NT2/D1 (cell line): ENCODE measurements around the gene FBXW11.

Experiments used
- DNase-seq: peaks from one replicate; pipeline ENCODE4 v3.0.0-alpha.2; 2011; ENCODE audit warnings: low read depth, low spot score
- H3K27me3 ChIP-seq: 2 replicates; pipeline ENCODE4 v1.6.0; 2011; ENCODE audit warnings: mild to moderate bottlenecking; ENCODE audit not compliant: insufficient read length, insufficient read depth
- H3K36me3 ChIP-seq: 2 replicates; pipeline ENCODE4 v1.6.1; 2011; ENCODE audit warnings: mild to moderate bottlenecking, low read length, mixed read lengths; ENCODE audit not compliant: insufficient read depth, insufficient read length
- H3K4me1 ChIP-seq: 2 replicates; pipeline ENCODE4 v1.5.1; 2011; ENCODE audit not compliant: insufficient read depth, insufficient read length
- H3K4me3 ChIP-seq: 2 replicates; pipeline ENCODE4 v1.5.1; 2011; ENCODE audit warnings: low read depth; ENCODE audit not compliant: insufficient read length
- H3K9ac ChIP-seq: 2 replicates; pipeline ENCODE4 v1.6.0; 2011; ENCODE audit warnings: low read depth; ENCODE audit not compliant: insufficient read length
- H3K9me3 ChIP-seq: 2 replicates; pipeline ENCODE4 v1.5.1; 2011; ENCODE audit warnings: mild to moderate bottlenecking, low read length; ENCODE audit not compliant: insufficient read depth
- SUZ12 ChIP-seq: IDR thresholded peaks from 2 replicates; pipeline ENCODE4 v1.6.1; 2011; ENCODE audit not compliant: insufficient read length, insufficient read depth; ENCODE audit errors: extremely low read depth
- YY1 ChIP-seq: IDR thresholded peaks from 2 replicates; pipeline ENCODE4 v1.6.1; 2011; ENCODE audit not compliant: insufficient read length, insufficient read depth
- ZNF274 ChIP-seq: IDR thresholded peaks from 2 replicates; pipeline ENCODE4 v1.6.1; 2011; ENCODE audit warnings: mild to moderate bottlenecking, low read depth, low read length

FBXW11 gene

DNA sequence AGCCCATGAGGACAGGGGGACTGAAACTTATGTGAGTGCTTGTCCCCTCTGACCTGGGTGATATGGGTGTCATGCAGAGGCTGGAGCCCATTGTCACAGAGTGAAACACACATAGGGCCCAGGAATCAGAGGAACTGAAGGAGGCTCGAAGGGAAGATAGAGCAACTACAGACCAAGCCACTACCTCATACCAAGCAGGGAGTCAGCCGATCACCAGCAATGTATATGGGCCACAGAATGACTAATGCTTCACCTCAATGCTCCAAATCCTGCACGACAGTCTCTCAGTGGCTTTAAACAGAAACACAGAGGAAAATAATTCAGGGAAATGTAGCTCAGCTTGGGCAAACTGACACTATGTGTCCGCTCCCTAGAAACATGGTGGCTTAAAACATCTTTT lies 8.9 kb upstream of the FBXW11 start:
- no peaks in the 10 kb centered on the region for H3K36me3 ChIP-seq
- H3K27me3 ChIP-seq: no peaks in the 10 kb centered on the region
- no peak overlapping the region for H3K9ac ChIP-seq
- H3K9me3 ChIP-seq: no peaks in the 10 kb centered on the region
- no peak overlapping the region for H3K4me3 ChIP-seq
- H3K4me1 ChIP-seq: no peaks in the 10 kb centered on the region
- DNase-seq: no peak
- TF ChIP-seq ZNF274 (no peak), YY1 (no peak), SUZ12 (no peak)

DNA sequence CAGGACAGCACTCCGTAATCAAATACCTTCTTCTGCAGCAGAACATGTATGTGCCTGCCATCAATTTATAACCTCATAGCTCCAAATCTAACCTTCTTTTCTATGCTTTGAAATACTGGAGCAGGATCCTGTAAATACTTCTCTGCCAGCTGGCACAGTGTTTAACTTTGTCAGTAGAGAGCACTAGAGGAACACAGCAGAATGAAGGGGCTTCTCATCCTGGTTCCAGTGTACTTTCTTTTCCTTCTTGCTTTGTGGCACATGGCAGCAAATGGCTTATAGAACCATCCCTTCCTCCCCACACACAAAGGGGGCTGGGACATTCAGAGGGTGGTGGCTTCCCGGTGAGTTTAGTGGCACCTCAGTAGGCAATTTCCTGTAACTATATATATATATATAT lies 3.8 kb upstream of the FBXW11 start:
- TF ChIP-seq SUZ12: no peak
- no peak for TF ChIP-seq YY1
- no peak for TF ChIP-seq ZNF274
- no peak overlapping the region for H3K9ac ChIP-seq
- H3K9me3 ChIP-seq: no peaks in the 10 kb centered on the region
- H3K36me3 ChIP-seq: no peaks in the 10 kb centered on the region
- no peaks in the 10 kb centered on the region for H3K27me3 ChIP-seq
- no peak overlapping the region for H3K4me3 ChIP-seq
- no peaks in the 10 kb centered on the region for H3K4me1 ChIP-seq
- no peak for DNase-seq

DNA sequence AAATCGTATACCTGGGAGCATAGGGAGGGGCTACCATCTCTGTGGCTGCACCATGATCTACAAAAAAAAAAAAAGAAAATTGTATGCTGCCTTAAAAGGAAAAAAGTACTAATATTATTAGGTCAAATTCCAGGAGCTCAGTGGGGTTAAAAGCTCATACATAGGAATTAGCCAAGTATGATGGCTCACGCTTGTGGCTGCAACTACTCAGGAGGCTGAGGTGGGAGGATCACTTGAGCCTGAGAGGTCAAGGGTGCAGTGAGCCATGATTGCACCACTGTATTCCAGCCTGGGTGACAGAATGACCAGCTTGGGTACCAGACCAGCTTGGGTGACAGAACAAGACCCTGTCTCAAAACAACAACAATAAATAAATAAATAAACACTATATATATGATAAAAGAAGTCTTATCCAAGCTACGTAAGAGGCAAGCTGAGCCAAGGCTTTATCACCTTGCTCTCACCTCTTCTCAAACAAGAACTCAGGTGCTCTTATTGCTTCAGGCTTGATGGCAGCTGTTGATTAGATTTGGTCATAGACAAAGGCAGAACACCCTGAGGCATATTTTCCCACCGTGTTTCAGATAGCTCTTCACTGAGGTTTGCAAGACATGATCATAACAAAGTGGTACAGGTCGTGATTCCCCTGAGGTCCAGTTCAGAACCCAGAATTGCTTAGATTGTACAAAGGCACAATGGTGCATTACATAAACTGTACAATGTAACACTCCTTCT lies 3.3 kb upstream of the FBXW11 start:
- Histone ChIP-seq H3K9ac (peak overlapping the region; percentile 26), H3K9me3 (no peaks in the 10 kb centered on the region), H3K36me3 (no peaks in the 10 kb centered on the region), H3K27me3 (no peaks in the 10 kb centered on the region), H3K4me1 (no peaks in the 10 kb centered on the region), H3K4me3 (peak overlapping the region; percentile 2)
- DNase-seq: no peak
- TF ChIP-seq SUZ12: no peak
- no peak for TF ChIP-seq YY1
- no peak for TF ChIP-seq ZNF274

- DNase-seq: peak; percentile 62
- Histone ChIP-seq H3K36me3 (no peaks in the 10 kb centered on the region), H3K27me3 (no peaks in the 10 kb centered on the region), H3K4me3 (no peak overlapping the region), H3K9ac (no peak overlapping the region), H3K4me1 (no peaks in the 10 kb centered on the region), H3K9me3 (no peaks in the 10 kb centered on the region)
- no peak for TF ChIP-seq SUZ12
- TF ChIP-seq YY1: no peak
- TF ChIP-seq ZNF274: no peak
Observed at GRCh38 chr5:172008689-172009141, 2.3 kb upstream of the FBXW11 start.

GRCh38 chr5:172008111-172008455 lies 1.6 kb upstream of the FBXW11 start:
- Histone ChIP-seq H3K4me3 (peak overlapping the region; percentile 94), H3K36me3 (no peaks in the 10 kb centered on the region), H3K9ac (peak overlapping the region; percentile 98), H3K9me3 (no peaks in the 10 kb centered on the region), H3K4me1 (peaks cover under 1% of the 10 kb centered on the region), H3K27me3 (no peaks in the 10 kb centered on the region)
- no peak for TF ChIP-seq ZNF274
- DNase-seq: no peak

DNA sequence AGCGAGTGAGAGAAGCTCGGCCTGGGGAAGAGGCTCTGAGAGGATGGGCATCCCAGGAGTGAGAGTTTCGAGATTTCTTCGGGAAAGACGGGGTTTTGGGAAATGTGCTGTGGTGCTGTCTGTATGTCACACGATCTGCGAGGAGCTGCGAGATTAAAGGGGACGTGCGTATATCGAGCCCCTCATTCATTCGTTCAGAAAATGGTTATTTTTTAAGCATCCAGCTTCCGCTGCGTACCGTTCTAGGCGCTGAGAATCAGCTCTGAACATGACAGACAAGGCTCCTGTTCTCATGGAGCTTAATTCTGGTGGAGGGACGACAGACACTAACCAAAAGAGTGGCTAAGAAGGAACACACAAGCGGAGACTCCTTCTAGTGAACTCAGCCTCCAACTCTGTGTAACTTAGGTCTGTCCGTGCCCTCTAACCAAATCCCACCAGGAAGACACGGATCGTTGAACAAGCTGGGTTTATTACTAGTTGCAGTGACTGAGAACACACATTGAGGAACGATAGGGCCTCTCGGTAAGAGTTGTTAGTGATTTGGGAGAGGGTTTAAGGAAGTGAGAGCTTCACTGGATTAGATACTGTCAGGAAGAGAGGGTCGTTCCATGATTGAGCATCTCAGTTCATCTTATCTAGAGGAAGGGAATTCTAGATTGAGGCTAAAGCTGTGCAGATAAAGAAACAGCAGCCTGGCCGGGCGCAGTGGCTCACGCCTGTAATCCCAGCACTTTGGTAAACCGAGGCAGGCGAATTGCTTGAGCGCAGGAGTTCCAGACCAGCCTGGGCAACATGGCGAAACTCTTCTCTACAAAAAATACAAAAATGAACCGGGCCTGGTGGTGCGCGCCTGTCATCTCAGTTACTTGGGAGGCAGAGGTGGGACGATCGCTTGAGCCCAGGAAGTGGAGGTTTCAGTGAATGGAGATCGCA lies 1.0 kb upstream of the FBXW11 start:
- H3K9ac ChIP-seq: peak overlapping the region; percentile 98
- peak overlapping the region; percentile 94 for H3K4me3 ChIP-seq
- peaks cover 2% of the 10 kb centered on the region for H3K4me1 ChIP-seq
- H3K27me3 ChIP-seq: no peaks in the 10 kb centered on the region
- no peaks in the 10 kb centered on the region for H3K36me3 ChIP-seq
- DNase-seq: no peak
- no peak for TF ChIP-seq SUZ12
- no peak for TF ChIP-seq YY1
- TF ChIP-seq ZNF274: no peak
- H3K9me3 ChIP-seq: no peaks in the 10 kb centered on the region

GRCh38 chr5:172005708-172006320 lies 624 bp downstream of the FBXW11 start:
- H3K27me3 ChIP-seq: no peaks in the 10 kb centered on the region
- H3K4me3 ChIP-seq: peak overlapping the region; percentile 94
- H3K9me3 ChIP-seq: no peaks in the 10 kb centered on the region
- no peak for DNase-seq
- H3K36me3 ChIP-seq: no peaks in the 10 kb centered on the region
- peaks cover 2% of the 10 kb centered on the region for H3K4me1 ChIP-seq
- TF ChIP-seq SUZ12 (no peak), ZNF274 (no peak), YY1 (no peak)
- peak overlapping the region; percentile 98 for H3K9ac ChIP-seq
